Measurements from ENCODE around the gene RGL1.

- TF ChIP-seq CTCF (IDR thresholded peaks at IDR 0.05) = no peak
- no peak for TF ChIP-seq POLR2A (IDR thresholded peaks at IDR 0.05)
These were observed 78.7 kb downstream of the RGL1 start for GRCh38 chr1:183883623-183884022.

Measured in lower leg skin (tissue), 3 donors.